HG03571 (cell line): Measurements from ENCODE around the gene TAF8.

Experiments
- ATAC-seq: cut with Tn5 transposase; IDR thresholded peaks from one replicate; pipeline ENCODE4 v1.9.1; 2021; ENCODE audit not compliant: unreplicated experiment

Gene TAF8

GRCh38 chr6:42049948-42050296, 402 bp upstream of the TAF8 start:
- ATAC-seq, result no peak

DNA sequence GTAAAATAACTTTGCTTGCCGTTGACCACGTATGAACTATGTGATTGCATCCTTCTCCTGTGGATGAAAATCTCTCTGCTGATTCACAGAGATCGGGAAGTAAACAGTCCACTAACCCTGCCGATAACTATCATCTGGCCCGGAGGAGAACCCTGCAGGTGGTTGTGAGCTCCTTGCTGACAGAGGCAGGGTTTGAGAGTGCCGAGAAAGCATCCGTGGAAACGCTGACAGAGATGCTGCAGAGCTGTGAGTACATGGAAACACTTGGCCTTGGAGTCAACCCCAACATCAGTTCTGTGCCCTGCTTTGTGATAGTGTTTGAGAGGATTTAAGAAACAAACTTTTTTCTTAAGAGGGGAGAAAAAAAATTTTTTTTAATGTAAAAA, 937 bp downstream of the TAF8 start:
- ATAC-seq, result no peak

DNA sequence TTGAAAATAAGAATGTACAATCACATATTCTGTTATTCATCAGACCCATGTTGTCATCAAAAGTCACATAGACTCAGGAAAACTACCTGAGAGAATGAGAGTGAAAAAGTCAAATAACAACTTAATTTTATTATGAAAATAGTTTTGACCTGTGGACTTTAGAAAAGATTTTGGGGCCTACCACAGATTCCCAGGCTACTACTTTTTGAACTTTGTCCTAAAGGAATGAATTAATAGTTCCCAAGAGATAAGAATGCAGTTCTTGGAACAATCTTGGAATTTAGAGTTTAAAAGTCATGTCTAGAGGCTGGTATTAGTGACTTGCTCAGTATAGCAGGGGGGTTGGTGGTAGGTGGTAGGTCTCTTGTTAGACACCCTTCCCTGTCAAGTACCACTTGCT, 3.3 kb downstream of the TAF8 start:
- ATAC-seq, result no peak

- no peak for ATAC-seq
Observed at GRCh38 chr6:42059743-42060142, 9.4 kb downstream of the TAF8 start.

DNA sequence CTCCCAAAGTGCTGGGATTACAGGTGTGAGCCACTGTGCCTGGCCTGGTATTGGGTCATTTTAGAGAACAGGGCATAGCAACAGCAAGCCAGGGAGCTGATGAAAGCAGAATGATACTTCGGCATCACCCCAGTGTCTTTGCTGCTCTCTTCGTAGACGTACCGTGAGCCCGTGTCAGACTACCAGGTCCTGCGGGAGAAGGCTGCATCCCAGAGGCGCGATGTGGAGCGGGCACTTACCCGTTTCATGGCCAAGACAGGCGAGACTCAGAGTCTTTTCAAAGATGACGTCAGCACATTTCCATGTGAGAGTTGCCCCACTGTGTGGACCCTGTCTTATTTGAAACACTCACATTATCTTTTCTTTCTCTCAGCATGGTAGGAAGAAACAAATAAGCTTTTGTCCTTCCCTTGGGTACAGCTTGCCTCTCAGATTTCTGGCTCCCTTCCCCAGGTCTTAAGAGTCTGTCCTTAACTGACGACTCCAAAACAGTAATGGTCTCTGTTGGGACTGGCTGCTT, 15.9 kb downstream of the TAF8 start:
- no peak for ATAC-seq

GRCh38 chr6:42068173-42068572, 17.8 kb downstream of the TAF8 start:
- ATAC-seq, result no peak

DNA sequence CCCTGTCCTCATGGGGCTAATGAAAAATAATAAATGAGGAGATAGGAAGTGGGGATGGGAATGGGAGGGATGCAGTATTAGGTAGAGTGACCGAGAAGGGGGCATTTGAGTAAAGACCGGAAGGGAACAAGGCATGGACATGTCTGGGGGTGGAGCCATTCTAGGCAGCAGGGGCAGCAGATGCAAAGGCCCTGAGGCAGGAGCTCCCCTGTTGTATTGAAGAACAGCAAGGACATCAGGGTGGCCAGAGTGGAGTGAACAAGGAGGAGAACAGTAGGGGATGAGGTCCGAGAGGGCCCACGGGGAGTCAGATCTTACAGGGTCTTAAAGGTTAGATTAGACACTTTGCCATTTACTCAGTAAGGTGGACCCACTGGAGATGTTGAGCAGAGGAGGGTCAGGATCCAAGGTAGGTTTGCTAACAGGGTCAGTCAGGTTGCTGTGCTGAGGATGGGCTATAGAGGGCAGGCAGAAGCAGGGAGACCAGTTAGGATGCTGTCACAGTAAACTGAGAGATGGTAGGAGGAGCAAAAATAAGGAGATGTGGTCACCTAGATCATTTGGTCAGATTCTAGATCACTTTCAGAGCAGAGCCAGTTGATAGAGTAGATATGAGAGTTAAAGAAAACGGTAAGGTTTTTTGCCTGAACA, 18.7 kb downstream of the TAF8 start:
- no peak for ATAC-seq

DNA sequence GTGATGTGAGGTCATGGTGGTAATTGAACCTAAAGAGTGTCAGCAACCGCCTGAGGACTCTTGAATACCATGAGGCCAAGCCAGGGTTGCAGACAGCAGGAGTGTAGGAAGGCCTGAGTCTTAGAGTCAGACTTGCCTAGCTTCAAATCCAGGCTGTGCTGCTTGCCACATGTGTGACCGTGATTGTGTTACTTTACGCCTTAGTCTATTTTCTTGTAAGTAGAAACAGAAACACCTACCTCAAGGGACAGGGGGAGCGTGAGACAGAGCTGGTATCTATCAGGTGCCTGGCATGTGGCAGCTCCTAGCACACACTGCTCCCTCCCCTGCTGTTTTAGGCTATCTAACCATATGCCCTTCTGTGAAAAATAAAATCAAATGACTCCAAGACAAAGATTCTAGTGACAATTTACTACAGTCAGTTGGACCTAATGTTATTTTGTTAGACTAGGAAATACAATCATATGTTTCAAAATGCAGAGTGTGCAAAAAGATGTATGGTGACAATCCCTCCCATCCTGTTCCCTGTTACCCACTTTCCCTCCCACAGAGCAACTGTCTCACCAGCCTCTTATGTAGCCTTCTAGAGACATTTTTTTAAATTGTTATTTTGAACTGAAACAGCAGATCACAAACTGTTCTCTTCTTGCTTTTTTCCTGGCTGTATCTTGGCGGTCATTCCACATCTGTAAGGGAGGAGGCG, 21.7 kb downstream of the TAF8 start:
- no peak for ATAC-seq

- ATAC-seq, result no peak
Observed at GRCh38 chr6:42073287-42073686, 23.0 kb downstream of the TAF8 start.

GRCh38 chr6:42075159-42075838, 25.0 kb downstream of the TAF8 start:
- ATAC-seq, result no peak

- ATAC-seq, result no peak
Observed at GRCh38 chr6:42078386-42078785, 28.1 kb downstream of the TAF8 start.

GRCh38 chr6:42079941-42080464, 29.7 kb downstream of the TAF8 start:
- ATAC-seq, result no peak

GRCh38 chr6:42083530-42083929, 33.2 kb downstream of the TAF8 start:
- no peak for ATAC-seq

DNA sequence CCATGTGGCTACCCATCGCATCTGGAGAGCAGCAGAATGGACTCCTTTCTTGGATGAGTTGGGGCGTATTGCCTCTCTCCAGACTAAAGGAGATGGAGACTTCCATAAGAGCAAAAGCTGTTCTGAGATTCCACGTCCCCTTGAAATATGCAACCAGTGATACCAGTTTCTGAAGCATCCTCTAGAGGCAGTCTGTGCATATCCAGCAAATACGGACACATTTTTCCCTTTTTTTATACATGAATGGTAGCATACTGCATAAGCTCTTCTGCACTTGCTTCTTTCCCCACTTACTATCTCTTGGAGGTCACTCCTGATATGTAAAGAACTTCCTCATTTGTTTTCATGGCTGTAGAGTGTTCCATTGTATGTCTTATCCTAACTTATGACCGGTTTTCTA, 34.6 kb downstream of the TAF8 start:
- no peak for ATAC-seq

- ATAC-seq, result no peak
Observed at GRCh38 chr6:42086046-42087035, 36.0 kb downstream of the TAF8 start.

DNA sequence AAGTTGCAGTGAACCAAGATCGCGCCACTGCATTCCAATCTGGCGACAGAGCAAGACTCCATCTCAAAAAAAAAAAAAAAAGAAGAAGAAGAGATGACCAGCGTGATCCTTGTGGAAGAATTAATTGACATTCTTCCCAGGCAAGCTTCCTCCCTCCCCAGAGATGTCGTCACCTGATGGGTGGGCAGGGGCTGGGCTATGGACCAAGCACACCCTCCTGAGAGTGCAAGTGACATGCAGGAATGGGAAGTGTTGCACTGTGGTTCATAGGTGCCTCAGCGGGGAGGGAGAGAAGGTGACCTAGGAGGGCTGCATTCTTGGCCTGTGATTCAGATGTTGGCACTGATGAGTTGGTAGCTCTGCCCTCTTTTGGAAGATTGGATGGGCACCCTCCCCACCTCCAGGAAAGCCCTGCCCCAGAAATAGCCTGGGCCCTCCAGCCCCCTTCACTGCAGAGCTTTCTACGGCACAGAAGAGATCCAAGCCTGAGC, 37.8 kb downstream of the TAF8 start:
- ATAC-seq, result no peak

- ATAC-seq, result no peak
Observed at GRCh38 chr6:42090819-42091717, 40.7 kb downstream of the TAF8 start.

- no peak for ATAC-seq
Observed at GRCh38 chr6:42091718-42092023, 41.3 kb downstream of the TAF8 start.

- no peak for ATAC-seq
Observed at GRCh38 chr6:42093582-42094329, 43.4 kb downstream of the TAF8 start.
